C1 segment of cervical spinal cord (tissue), 14 donors: Measurements from ENCODE around the gene INSIG1.

Experiments
- DNase-seq, 14 donors: peaks; one replicate each; lab custom pipeline; 2025; lab: John Stamatoyannopoulos, UW

INSIG1 gene

GRCh38 chr7:155300641-155301452 is 3.2 kb downstream of the INSIG1 start:
- DNase-seq = peak in 5 of 14 donors; percentile 21 to 60 (median 27)

DNA sequence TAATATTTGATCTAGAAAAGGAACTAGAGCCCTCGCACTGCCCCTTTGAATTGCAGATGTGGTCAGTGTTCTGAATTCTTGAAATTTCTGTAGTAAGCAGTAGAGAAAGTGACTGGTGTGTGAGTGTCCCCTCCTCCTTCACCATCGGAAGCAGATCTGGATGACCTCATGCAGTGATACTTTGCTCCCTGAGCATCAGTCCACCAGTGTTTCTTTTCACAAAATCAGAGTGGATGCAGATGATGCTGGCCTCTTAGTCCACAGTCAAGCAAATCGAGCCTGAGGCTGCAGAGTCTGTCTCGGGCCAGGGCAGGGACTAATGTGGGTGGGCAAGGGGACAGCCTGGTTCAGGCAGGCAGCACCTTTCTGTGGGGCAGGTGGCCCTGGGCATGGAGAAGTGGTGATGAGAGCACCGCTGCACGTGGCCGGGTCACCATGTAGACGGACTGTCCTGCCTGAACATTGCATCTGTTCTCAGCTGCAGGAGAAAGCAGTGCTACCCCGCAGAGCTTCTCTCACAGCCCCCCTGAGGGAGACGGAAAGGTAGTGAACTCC is 5.4 kb downstream of the INSIG1 start:
- DNase-seq = no peak

DNA sequence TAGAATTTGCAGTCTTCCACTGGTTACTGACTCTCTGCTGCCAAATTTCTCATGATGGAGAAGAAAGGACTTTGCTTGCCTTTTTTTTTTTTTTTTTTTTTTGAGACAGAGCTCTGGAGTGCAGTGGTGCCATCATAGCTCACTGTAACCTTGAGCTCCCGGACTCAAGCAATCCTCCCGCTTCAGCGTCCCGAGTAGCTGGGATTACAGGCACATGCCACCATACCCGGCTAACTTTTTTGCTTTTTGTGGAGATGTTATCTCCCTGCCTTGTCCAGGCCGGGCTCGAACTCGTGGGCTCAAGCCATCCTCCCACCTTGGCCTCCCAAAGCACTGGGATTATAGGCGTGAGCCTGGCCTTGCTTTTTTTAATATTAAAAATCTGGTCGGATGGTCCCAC is 6.2 kb downstream of the INSIG1 start:
- no peak for DNase-seq

DNA sequence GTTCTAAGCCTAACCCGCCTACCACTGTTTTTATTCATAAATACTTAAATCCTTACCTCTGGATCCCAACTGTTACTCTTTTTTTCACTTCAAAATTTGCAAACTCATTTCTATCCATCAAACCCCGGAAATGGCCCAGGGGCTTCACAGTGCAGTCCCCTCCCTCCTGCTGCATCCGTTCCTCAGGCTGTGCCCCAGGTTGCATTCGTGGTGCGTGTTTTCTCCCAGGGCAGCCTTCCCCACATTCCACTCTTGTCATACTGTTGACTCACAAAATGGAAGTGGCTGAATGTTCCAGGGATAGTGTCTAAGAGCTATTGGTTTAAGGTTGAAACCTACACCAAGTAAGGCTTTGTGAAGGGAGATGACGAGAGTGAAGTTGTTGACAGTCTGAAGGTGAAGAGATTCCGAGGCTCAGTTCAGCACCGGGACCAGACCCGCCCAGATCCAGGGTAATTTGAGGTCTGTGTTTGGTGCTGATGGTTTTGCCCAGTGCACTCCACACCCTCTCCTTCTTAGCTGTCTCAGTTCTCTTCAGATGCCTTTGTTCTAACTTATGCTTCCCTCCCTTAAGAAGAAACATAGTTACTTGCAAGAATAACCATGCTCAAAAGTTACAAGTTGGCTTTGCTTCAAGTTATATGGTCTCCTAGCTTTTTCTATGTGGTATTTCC is 7.7 kb downstream of the INSIG1 start:
- no peak for DNase-seq

DNA sequence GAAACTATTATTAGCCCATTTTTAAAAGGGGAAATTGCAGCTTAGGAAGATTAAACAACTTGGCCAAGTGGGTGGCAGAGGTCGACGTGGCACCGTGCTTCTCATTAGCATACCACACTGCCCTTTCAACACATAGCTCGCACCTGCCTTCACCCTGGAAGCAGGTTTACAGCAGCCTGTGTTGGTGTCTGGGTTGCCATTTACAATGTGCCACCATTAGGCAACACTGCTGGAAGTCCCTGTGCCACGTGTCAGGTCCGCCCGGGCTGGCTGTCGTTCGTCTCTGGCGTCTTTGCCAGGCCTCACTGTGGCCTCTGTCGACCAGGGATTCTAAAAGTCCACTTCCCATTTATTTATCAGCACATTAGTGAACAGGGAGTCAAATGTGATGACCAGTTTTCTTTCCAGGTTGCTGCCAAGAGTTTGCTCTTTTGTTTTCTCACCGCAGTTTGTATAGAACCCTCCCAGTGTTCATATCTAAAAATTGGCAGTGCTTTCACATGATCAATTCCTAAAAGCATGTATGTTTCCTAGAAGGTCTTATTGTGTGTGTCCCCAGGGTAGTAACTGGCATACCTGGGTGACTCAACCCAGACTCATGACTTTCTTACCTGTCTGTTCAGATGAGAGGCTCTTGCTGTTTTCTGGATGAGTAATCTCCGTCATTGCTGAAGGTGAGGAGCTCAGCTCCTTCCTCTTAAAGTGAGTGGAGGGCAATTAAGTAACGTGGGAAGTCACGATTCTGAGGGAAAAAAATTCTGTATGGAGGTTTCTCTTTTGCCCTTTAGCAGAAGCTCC is 9.2 kb downstream of the INSIG1 start:
- DNase-seq = no peak

- DNase-seq = no peak
These were observed 10.8 kb downstream of the INSIG1 start for GRCh38 chr7:155308330-155309020.

- no peak for DNase-seq
These were observed 11.3 kb downstream of the INSIG1 start for GRCh38 chr7:155309021-155309338.

- no peak for DNase-seq
These were observed 12.9 kb downstream of the INSIG1 start for GRCh38 chr7:155310425-155311114.

- DNase-seq = no peak
These were observed 14.3 kb downstream of the INSIG1 start for GRCh38 chr7:155311826-155312537.

- DNase-seq = no peak
These were observed 15.0 kb downstream of the INSIG1 start for GRCh38 chr7:155312633-155313032.

DNA sequence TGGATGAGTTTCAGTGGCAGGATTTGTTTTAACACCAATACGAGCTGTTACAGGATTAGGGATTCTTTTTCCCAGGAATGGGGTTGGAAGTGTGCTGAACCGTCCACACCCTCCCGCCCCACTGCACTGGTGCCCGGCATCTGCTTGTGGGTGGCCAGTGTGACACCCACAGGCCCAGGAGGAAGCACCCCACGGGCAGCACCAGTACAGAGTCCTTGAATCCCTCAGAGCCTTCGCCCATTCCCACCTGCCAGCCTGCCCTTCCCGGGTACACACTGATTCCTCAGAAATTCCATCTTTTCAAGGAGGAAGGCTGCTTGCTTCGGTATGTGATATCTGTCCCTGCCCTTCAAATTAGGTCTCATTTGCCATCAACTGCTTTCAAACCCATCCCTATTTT is 15.4 kb downstream of the INSIG1 start:
- DNase-seq = no peak

- DNase-seq = no peak
These were observed 18.3 kb downstream of the INSIG1 start for GRCh38 chr7:155315977-155316376.

- DNase-seq = no peak
These were observed 18.9 kb downstream of the INSIG1 start for GRCh38 chr7:155316427-155317113.

DNA sequence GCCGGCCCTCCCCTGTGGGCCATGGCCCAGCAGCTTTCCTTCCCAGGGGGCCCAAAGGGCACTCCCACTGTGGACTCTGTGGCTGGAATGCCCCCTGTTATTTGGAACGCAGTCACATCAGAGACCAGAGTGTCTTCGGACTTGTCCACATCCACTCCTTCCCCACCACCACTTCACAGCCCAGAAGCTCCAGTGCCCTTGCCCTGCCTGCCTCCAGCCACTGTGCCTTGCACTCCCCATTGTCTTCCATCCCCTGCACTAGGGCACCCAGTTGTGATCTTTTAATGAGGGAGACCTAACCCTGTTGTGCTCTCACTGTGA is 19.4 kb downstream of the INSIG1 start:
- DNase-seq = no peak

GRCh38 chr7:155318245-155318644 is 20.6 kb downstream of the INSIG1 start:
- DNase-seq = no peak

DNA sequence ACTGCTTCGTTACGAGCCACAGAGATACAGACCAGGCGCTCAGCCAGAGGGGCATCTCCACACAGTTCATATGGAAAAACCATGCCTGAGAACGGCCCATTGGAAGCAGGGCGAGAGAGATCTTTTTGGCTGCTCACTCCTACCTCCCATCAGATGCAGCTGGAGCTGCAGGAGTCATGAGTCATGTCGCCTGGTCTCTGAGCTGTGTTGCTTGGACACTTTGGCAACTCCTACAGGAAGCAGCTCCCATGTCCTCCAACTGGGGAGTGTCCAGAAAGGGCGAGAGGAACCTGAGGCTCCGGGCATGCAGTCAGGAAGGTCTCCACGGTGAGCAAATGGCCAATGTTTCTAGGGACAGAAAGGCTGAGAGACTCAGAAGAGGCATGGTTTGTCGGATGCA is 24.9 kb downstream of the INSIG1 start:
- no peak for DNase-seq

DNA sequence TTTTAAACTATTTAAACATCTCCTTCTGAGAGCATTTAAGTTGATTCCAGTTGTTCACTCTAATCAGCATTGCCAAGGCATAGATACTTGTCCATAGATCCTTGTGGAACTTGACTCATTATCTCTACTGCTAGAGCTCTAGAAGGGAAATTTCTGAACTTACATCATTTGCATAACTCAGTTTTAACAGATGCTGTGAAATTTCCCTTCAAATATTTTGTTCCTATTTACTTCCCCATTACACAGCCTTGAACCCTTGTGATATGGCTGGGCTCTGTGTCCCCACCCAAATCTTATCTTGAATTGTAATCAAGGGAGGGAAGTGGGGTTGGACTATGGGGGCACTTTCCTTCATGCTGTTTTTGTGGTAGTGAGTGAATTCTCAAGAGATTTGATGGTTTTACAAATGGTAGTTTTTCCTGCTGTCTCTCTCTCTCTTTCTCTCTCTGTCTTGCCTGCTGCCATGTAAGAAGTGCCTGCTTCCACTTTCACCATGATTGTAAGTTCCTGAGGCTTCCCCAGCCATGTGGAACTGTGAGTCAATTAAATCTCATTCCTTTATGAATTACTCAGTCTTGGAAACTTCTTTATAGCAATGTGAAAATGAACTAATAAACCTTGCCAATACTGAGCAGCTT is 25.4 kb downstream of the INSIG1 start:
- no peak for DNase-seq

DNA sequence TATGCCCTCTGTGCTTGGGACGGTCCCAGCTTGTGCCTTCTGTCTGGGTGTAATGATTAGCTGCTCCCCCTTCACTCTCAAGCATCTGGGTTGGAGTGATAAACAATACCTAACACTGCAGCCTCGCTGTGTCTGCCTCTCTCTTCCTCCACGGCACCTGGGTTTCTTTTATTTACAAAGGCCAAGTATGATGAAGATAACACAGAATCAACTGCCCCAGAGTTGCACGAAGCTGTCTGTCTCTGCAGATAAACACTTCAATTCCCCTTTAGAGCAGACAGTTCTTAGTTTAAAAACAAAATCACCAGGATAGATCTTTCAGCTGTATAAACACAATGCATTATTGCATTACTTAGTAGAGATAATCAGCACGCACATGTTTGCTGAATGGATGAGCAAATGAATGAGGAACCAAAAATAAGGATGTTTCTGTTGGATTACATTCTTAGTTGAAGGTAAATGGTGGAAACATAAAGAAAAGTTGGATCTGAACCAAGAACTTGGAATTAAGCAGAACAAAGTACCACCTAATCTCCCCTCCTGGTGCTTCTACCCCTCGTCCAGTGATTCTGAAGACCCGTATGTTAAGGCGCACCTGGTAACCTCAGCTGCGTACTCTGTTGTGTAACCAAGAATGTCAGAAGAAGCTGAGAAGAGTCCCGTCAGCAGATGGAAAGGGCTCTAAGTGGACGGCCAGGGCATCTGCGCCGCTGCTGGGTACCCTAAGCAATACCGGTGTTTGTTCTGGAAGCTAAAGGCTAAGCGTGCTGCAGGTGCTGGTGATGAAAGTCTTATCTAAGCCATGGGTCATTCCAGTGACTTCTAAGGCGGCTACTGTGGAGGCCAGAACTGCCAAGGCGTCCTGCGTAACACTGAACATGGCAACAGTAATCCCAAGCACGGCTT is 26.6 kb downstream of the INSIG1 start:
- DNase-seq = no peak

DNA sequence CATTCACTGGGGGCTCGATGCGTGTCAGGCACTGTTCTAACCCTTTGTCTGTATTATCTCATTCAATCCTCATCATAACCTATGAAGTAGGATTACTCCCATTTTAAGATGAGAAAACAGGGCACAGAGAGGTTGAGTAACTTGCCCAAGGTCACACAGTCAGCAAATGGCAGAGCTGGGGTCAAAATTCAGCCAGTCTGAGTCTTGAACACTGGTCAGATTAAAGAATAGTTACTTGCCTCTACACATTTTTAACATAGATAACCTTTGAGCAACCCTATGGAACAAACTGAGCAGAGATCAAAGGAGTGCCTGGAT is 27.2 kb downstream of the INSIG1 start:
- no peak for DNase-seq
